HCT116 (cell line): ENCODE measurements around the gene NOXA1. TPM values are rescaled to one million over a fixed set of nuclear protein-coding genes. Genes with fewer than 3 reads are reported as not detected.

Experiments
- ATAC-seq: fragments of 200-7000 bp; cut with Tn5 transposase; 2 replicates; pipeline ENCODE4 v1.9.1; 2020; ENCODE audit warnings: mild to moderate bottlenecking, moderate library complexity
- BruUV-seq: library from RNA; stranded (reverse); fragments of 400-500 nt; replicated peaks from 2 replicates; lab custom pipeline; 2021; lab: Mats Ljungman, UMichigan
- CTCF ChIA-PET: fragments of 300-600 bp; sonication (Branson Sonifier 250); formaldehyde crosslinking; loops from one replicate; lab custom pipeline; 2021; ENCODE audit warnings: antibody characterized with exemption; lab: Charles Lee
- POLR2A ChIA-PET: fragments of 300-600, 350-600 bp; sonication (Branson Sonifier 250); formaldehyde crosslinking; loops from one replicate; lab custom pipeline; 2021; ENCODE audit warnings: antibody characterized with exemption; lab: Charles Lee
- RAD21 ChIA-PET, 2 experiments: fragments of 300-600 bp; sonication (Branson Sonifier 250); formaldehyde crosslinking; loops; one replicate each; lab custom pipeline; 2023; ENCODE audit warnings: low total read pairs in 2 of 2; ENCODE audit not compliant: uncharacterized antibody in 2 of 2, unreplicated experiment in 2 of 2, low non-redundant PET in 1 of 2; lab: Charles Lee
- DNase-seq: peaks from one replicate; pipeline ENCODE4 v3.0.0-alpha.2; 2010; ENCODE audit warnings: low read depth, low spot score
- H2AFZ ChIP-seq: fragments of 200-600 bp; shearing (Covaris generic), sonication (generic); 2 replicates; pipeline ENCODE4 v1.6.1; 2017; ENCODE audit warnings: low read depth, mixed run types, mixed read lengths, antibody characterized with exemption, low read length; ENCODE audit not compliant: poor library complexity, severe bottlenecking
- H3K27ac ChIP-seq: 2 replicates; pipeline ENCODE4 v1.5.1; 2012; ENCODE audit warnings: low read depth, low read length
- H3K27me3 ChIP-seq: fragments of 200-600 bp; sonication (generic); 2 replicates; pipeline ENCODE4 v1.6.1; 2016; ENCODE audit warnings: mixed run types, low read length, mixed read lengths; ENCODE audit not compliant: insufficient read depth
- H3K36me3 ChIP-seq, 2 experiments: fragments of 200-500 bp in 1 of 2; fragments of 200-600 bp in 1 of 2; sonication (Bioruptor generic) in 1 of 2; sonication (generic) in 1 of 2; 2 replicates each; pipeline versions ENCODE4 v1.5.1 to v1.6.1; 2014 to 2016; ENCODE audit warnings: low read length in 2 of 2, inconsistent platforms in 1 of 2, mixed read lengths in 1 of 2, mixed run types in 1 of 2; ENCODE audit not compliant: insufficient read depth in 2 of 2, control insufficient read depth in 1 of 2
- H3K4me1 ChIP-seq, 2 experiments: fragments of 200-600 bp in 1 of 2; sonication (generic) in 1 of 2; 2 replicates each; pipeline versions ENCODE4 v1.5.1 to v1.6.1; 2012 to 2017; ENCODE audit warnings: low read length in 2 of 2, inconsistent platforms in 1 of 2, mild to moderate bottlenecking in 1 of 2, mixed read lengths in 1 of 2, mixed run types in 1 of 2, moderate library complexity in 1 of 2; ENCODE audit not compliant: insufficient read depth in 2 of 2, control insufficient read depth in 1 of 2
- H3K4me2 ChIP-seq: fragments of 200-600 bp; sonication (generic); 2 replicates; pipeline ENCODE4 v1.6.1; 2017; ENCODE audit warnings: mixed run types, low read length, mixed read lengths
- H3K4me3 ChIP-seq, 2 experiments: fragments of 200-600 bp in 1 of 2; sonication (generic) in 1 of 2; replicated peaks in 1 of 2; 2 replicates each; pipeline ENCODE4 v1.5.1; 2011 to 2016; ENCODE audit warnings: low read length in 2 of 2, control low read depth in 1 of 2, low read depth in 1 of 2, mild to moderate bottlenecking in 1 of 2, mixed read lengths in 1 of 2, mixed run types in 1 of 2
- H3K79me2 ChIP-seq: fragments of 200-600 bp; sonication (generic); 2 replicates; pipeline ENCODE4 v1.6.1; 2017; ENCODE audit warnings: mild to moderate bottlenecking, mixed run types, low read length, moderate library complexity, mixed read lengths; ENCODE audit not compliant: insufficient read depth
- H3K9ac ChIP-seq: fragments of 200-600 bp; sonication (generic); 2 replicates; pipeline ENCODE4 v1.6.1; 2016; ENCODE audit warnings: low read length, mixed read lengths
- H3K9me2 ChIP-seq: fragments of 200-600 bp; sonication (generic), shearing (Covaris generic); 2 replicates; pipeline ENCODE4 v1.6.1; 2017; ENCODE audit warnings: mixed run types, mild to moderate bottlenecking, moderate library complexity; ENCODE audit not compliant: insufficient read depth
- H3K9me3 ChIP-seq, 2 experiments: fragments of 200-500 bp in 1 of 2; fragments of 200-600 bp in 1 of 2; sonication (Bioruptor generic) in 1 of 2; sonication (generic) in 1 of 2; 2 replicates each; pipeline ENCODE4 v1.6.1; 2014 to 2017; ENCODE audit warnings: low read length in 2 of 2, mixed read lengths in 2 of 2, inconsistent platforms in 1 of 2, low read depth in 1 of 2, mild to moderate bottlenecking in 1 of 2, mixed run types in 1 of 2, moderate library complexity in 1 of 2; ENCODE audit not compliant: control insufficient read depth in 1 of 2, insufficient read depth in 1 of 2
- H4K20me1 ChIP-seq: fragments of 200-600 bp; sonication (generic), shearing (Covaris generic); 2 replicates; pipeline ENCODE4 v1.6.1; 2017; ENCODE audit warnings: mixed run types, mild to moderate bottlenecking, moderate library complexity; ENCODE audit not compliant: insufficient read depth
- EZH2 ChIP-seq: fragments of 200-600 bp; sonication (generic); IDR thresholded peaks from 2 replicates; pipeline ENCODE4 v1.6.1; 2017; ENCODE audit warnings: antibody characterized with exemption, mixed run types
- JUND ChIP-seq: IDR thresholded peaks from 2 replicates; pipeline ENCODE4 v1.6.1; 2012
- SP1 ChIP-seq: IDR thresholded peaks from 2 replicates; pipeline ENCODE4 v1.6.1; 2012; ENCODE audit warnings: low read depth
- YY1 ChIP-seq: IDR thresholded peaks from 2 replicates; pipeline ENCODE4 v1.6.1; 2011; ENCODE audit warnings: low read length, low read depth, moderate library complexity, mild to moderate bottlenecking; ENCODE audit not compliant: insufficient replicate concordance; ENCODE audit errors: extremely low read depth
- ZBTB33 ChIP-seq: IDR thresholded peaks from 2 replicates; pipeline ENCODE4 v1.6.1; 2011; ENCODE audit warnings: mild to moderate bottlenecking, low read length, moderate library complexity; ENCODE audit not compliant: insufficient replicate concordance; ENCODE audit errors: extremely low read depth
- intact Hi-C: fragments of 100-400 bp; cut with micrococcal nuclease; formaldehyde crosslinking; loops from 2 replicates; pipeline ENCODE4 v1.10.0; 2022
- total RNA-seq: library from RNA; stranded (reverse); gene quantifications from one replicate; pipeline ENCODE4 v1.2.1, GENCODE V29; 2021; ENCODE audit not compliant: unreplicated experiment

NOXA1 gene
- total RNA-seq, 1 experiment from 2014 or later, result 13.2 TPM

- H3K27ac ChIP-seq, result peak overlapping the region; percentile 81; the same call in 1 of the 2 replicates
- no peak overlapping the region for H3K9ac ChIP-seq
- ChIA-PET CTCF (no interaction called here), RAD21 (no interaction called here), POLR2A (no interaction called here)
- peaks cover 11 to 40% of the 10 kb centered on the region in 2 experiments; a peak in 2 of 4 replicates for H3K36me3 ChIP-seq
- intact Hi-C loops, result no loop called here
- no peak for TF ChIP-seq JUND
- no peak for TF ChIP-seq SP1
- TF ChIP-seq ZBTB33, result no peak
- no peak for TF ChIP-seq EZH2
- TF ChIP-seq YY1, result no peak
- no peak overlapping the region for H3K4me2 ChIP-seq
- no TSS peak for BruUV-seq
- H3K4me1 ChIP-seq, result peaks cover 23 to 62% of the 10 kb centered on the region in 2 experiments
- no peaks in the 10 kb centered on the region for H3K9me3 ChIP-seq
- H3K27me3 ChIP-seq, result no peaks in the 10 kb centered on the region
- peaks cover 4% of the 10 kb centered on the region; the same call in 1 of the 2 replicates for H4K20me1 ChIP-seq
- no peaks in the 10 kb centered on the region for H3K9me2 ChIP-seq
- H2AFZ ChIP-seq, result no peak overlapping the region
- no peak for ATAC-seq
- H3K79me2 ChIP-seq, result peaks cover 47% of the 10 kb centered on the region
- H3K4me3 ChIP-seq, result no peak overlapping the region; a peak in 1 of 4 replicates
- no peak for DNase-seq
Measured at GRCh38 chr9:137456061-137456863, 33.1 kb downstream of the NOXA1 start.
